Endothelial cell of umbilical vein (primary cell): Measurements from ENCODE around the gene STYXL1. TPM values are rescaled to one million over a fixed set of nuclear protein-coding genes. Genes with fewer than 3 reads are reported as not detected.

Experiments used
- BruUV-seq: library from RNA; stranded (reverse); fragments of 400-500 nt; replicated peaks from 2 replicates; lab custom pipeline; 2021; lab: Mats Ljungman, UMichigan
- CTCF ChIA-PET: fragments of 300-600, 350-600 bp; sonication (Branson Sonifier 250); formaldehyde crosslinking; loops from one replicate; lab custom pipeline; 2021; ENCODE audit warnings: antibody characterized with exemption, inconsistent platforms; lab: Charles Lee
- POLR2A ChIA-PET: fragments of 300-600, 350-600 bp; sonication (Branson Sonifier 250); formaldehyde crosslinking; loops from one replicate; lab custom pipeline; 2021; ENCODE audit warnings: antibody characterized with exemption, inconsistent platforms; lab: Charles Lee
- DNase-seq: peaks from one replicate; pipeline ENCODE4 v3.0.0-alpha.2; 2011; ENCODE audit warnings: low read depth, low spot score
- FAIRE-seq: peaks from 2 replicates; lab custom pipeline; 2011; peaks lifted over from hg19 to GRCh38; lab: Jason Lieb, UNC
- H2AFZ ChIP-seq: 2 replicates; pipeline ENCODE4 v1.6.0; 2012; ENCODE audit warnings: low read depth, low read length, control low read depth, inconsistent platforms
- H3K27ac ChIP-seq: 2 replicates; pipeline ENCODE4 v1.5.1; 2011; ENCODE audit warnings: low read depth, mild to moderate bottlenecking, control low read depth, low read length, moderate library complexity; ENCODE audit not compliant: insufficient read depth
- H3K27me3 ChIP-seq, 2 experiments: 2 replicates each; pipeline versions ENCODE4 v1.6.0 to v1.6.1; 2011; ENCODE audit warnings: low read length in 2 of 2, mixed read lengths in 1 of 2; ENCODE audit not compliant: control insufficient read depth in 2 of 2, insufficient read depth in 2 of 2
- H3K36me3 ChIP-seq, 2 experiments: 2 replicates in 1 of 2; 3 replicates in 1 of 2; pipeline ENCODE4 v1.5.1; 2011; ENCODE audit warnings: low read length in 2 of 2, mild to moderate bottlenecking in 1 of 2, moderate library complexity in 1 of 2; ENCODE audit not compliant: control insufficient read depth in 2 of 2, insufficient read depth in 2 of 2; ENCODE audit errors: extremely low read depth in 1 of 2
- H3K4me1 ChIP-seq: 3 replicates; pipeline ENCODE4 v1.5.1; 2011; ENCODE audit warnings: mild to moderate bottlenecking, low read length; ENCODE audit not compliant: control insufficient read depth, insufficient read depth; ENCODE audit errors: extremely low read depth
- H3K4me2 ChIP-seq: 2 replicates; pipeline ENCODE4 v1.6.1; 2011; ENCODE audit warnings: low read length, control low read depth, mixed read lengths; ENCODE audit not compliant: insufficient read depth
- H3K4me3 ChIP-seq, 3 experiments: fragments of 200-600 bp in 1 of 3; sonication (generic), shearing (Covaris generic) in 1 of 3; replicated peaks in 1 of 3; 2 replicates each; pipeline ENCODE4 v1.5.1; 2011 to 2016; ENCODE audit warnings: control low read depth in 3 of 3, low read length in 3 of 3, mild to moderate bottlenecking in 2 of 3, inconsistent platforms in 1 of 3, low read depth in 1 of 3, moderate library complexity in 1 of 3; ENCODE audit not compliant: insufficient read depth in 1 of 3
- H3K79me2 ChIP-seq: 2 replicates; pipeline ENCODE4 v1.6.0; 2012; ENCODE audit warnings: low read length, inconsistent platforms; ENCODE audit not compliant: control insufficient read depth, insufficient read depth
- H3K9ac ChIP-seq: replicated peaks from 2 replicates; pipeline ENCODE3; 2011; ENCODE audit warnings: low read length, control low read depth; ENCODE audit not compliant: insufficient read depth; ENCODE audit errors: extremely low read depth
- H3K9me1 ChIP-seq: replicated peaks from 3 replicates; pipeline ENCODE4 v1.6.0; 2011; ENCODE audit warnings: mild to moderate bottlenecking, low read length; ENCODE audit not compliant: control insufficient read depth, insufficient read depth; ENCODE audit errors: extremely low read depth
- H3K9me3 ChIP-seq: replicated peaks from 2 replicates; pipeline ENCODE4 v1.5.1; 2012; ENCODE audit warnings: low read length, inconsistent platforms; ENCODE audit not compliant: control insufficient read depth, insufficient read depth
- H4K20me1 ChIP-seq: replicated peaks from 2 replicates; pipeline ENCODE3; 2011; ENCODE audit warnings: mild to moderate bottlenecking, low read length; ENCODE audit not compliant: control insufficient read depth, insufficient read depth; ENCODE audit errors: extremely low read depth
- CTCF ChIP-seq, 2 donors: IDR thresholded peaks; 1 replicate in 1 of 2; 2 replicates in 1 of 2; pipeline ENCODE4 v1.5.1; 2011; ENCODE audit warnings: low read length in 2 of 2, mild to moderate bottlenecking in 2 of 2, moderate library complexity in 2 of 2, control low read depth in 1 of 2, inconsistent platforms in 1 of 2, low read depth in 1 of 2; ENCODE audit not compliant: insufficient read depth in 1 of 2; ENCODE audit errors: extremely low read depth in 1 of 2
- EZH2 ChIP-seq: IDR thresholded peaks from 2 replicates; pipeline ENCODE4 v1.6.1; 2012; ENCODE audit warnings: borderline replicate concordance, low read depth, mild to moderate bottlenecking, moderate library complexity, low read length, inconsistent platforms; ENCODE audit not compliant: severe bottlenecking
- FOS ChIP-seq: IDR thresholded peaks from 2 replicates; pipeline ENCODE4 v1.6.1; 2011; ENCODE audit warnings: mild to moderate bottlenecking, low read length, moderate library complexity, borderline replicate concordance; ENCODE audit not compliant: insufficient read depth
- GATA2 ChIP-seq: IDR thresholded peaks from 2 replicates; pipeline ENCODE4 v1.7.0; 2011; ENCODE audit warnings: low read depth, mild to moderate bottlenecking, moderate library complexity, mixed read lengths, low read length; ENCODE audit not compliant: insufficient read length, insufficient read depth
- JUN ChIP-seq: IDR thresholded peaks from 2 replicates; pipeline ENCODE4 v1.6.1; 2011; ENCODE audit warnings: borderline replicate concordance, low read depth; ENCODE audit not compliant: insufficient read length, insufficient read depth
- MAX ChIP-seq: IDR thresholded peaks from 2 replicates; pipeline ENCODE4 v1.6.1; 2011; ENCODE audit not compliant: insufficient read depth, insufficient read length
- MYC ChIP-seq: IDR thresholded peaks from one replicate; pipeline ENCODE4 v1.6.1; 2011; ENCODE audit warnings: mild to moderate bottlenecking, low read depth, low read length
- POLR2A ChIP-seq: IDR thresholded peaks from 2 replicates; pipeline ENCODE4 v1.6.1; 2012; ENCODE audit warnings: low read depth, mild to moderate bottlenecking, control low read depth, low read length
- POLR2AphosphoS5 ChIP-seq: IDR thresholded peaks from 2 replicates; pipeline ENCODE4 v1.6.1; 2012; ENCODE audit warnings: low read depth, mild to moderate bottlenecking, control low read depth, low read length, moderate library complexity; ENCODE audit not compliant: insufficient read depth
- dilution Hi-C: fragments of 300-500 bp; cut with MboI; formaldehyde crosslinking; loops from one replicate; pipeline ENCODE4 v1.15.0; 2019; ENCODE audit warnings: low sequenced_read_pairs; ENCODE audit not compliant: extremely low pct_ligation_motif_present
- intact Hi-C: fragments of 100-400 bp; cut with micrococcal nuclease; formaldehyde crosslinking; loops from one replicate; pipeline ENCODE4 v1.10.0; 2022
- polyA plus RNA-seq, 4 experiments: library from polyadenylated mRNA; depleted of rRNA in 3 of 4; stranded (reverse) in 3 of 4; unstranded in 1 of 4; fragments of >200 nt; gene quantifications; 2 replicates each; pipeline versions ENCODE4 v1.2.1 to v1.2.3, GENCODE V29; 2011 to 2012; ENCODE audit warnings: missing spikeins in 1 of 4
- total RNA-seq: library from RNA; stranded (reverse); gene quantifications from 2 replicates; pipeline ENCODE4 v1.2.3, GENCODE V29; 2021

Gene STYXL1
- total and polyA plus RNA-seq, 2 donors (not counting 3 experiments of a cell fraction or from before 2014, with no cell fraction given): 23.0 to 67.6 TPM

GRCh38 chr7:75985009-75985517, 62.7 kb downstream of the STYXL1 start:
- Histone ChIP-seq H2AFZ (no peak overlapping the region), H4K20me1 (no peaks in the 10 kb centered on the region), H3K4me1 (no peaks in the 10 kb centered on the region), H3K9me1 (no peaks in the 10 kb centered on the region), H3K4me2 (no peak overlapping the region), H3K27me3 (no peaks in the 10 kb centered on the region), H3K36me3 (peaks cover 9 to 63% of the 10 kb centered on the region in 2 experiments), H3K27ac (no peak overlapping the region), H3K9ac (no peak overlapping the region), H3K79me2 (no peaks in the 10 kb centered on the region), H3K4me3 (no peak overlapping the region), H3K9me3 (no peaks in the 10 kb centered on the region)
- intact Hi-C loops: no loop called here
- FAIRE-seq (no peak), DNase-seq (no peak)
- CTCF ChIA-PET: interaction anchor here (1.0 kb wide), 1 partner anchor 35 kb away, joined by 3 read pairs; no protein-coding TSS in a partner anchor
- dilution Hi-C loops: no loop called here
- POLR2A ChIA-PET: no interaction called here
- BruUV-seq: no TSS peak
- no peak for TF ChIP-seq JUN
- TF ChIP-seq GATA2: no peak
- TF ChIP-seq POLR2AphosphoS5: no peak
- TF ChIP-seq MAX: no peak
- no peak for TF ChIP-seq MYC
- TF ChIP-seq FOS: no peak
- TF ChIP-seq POLR2A: no peak
- no peak for TF ChIP-seq CTCF (IDR thresholded peaks at IDR 0.05; ENCODE audit: extremely low read depth in 1 of 2, insufficient read depth in 1 of 2, low read depth in 1 of 2, low read length in 2 of 2)
- no peak for TF ChIP-seq EZH2
